Right lobe of liver (tissue), 4 donors: ENCODE data around the gene LILRA5.

Experiments used
- CTCF ChIP-seq, 4 donors: fragments of 200-600 bp in 3 of 4; fragments of 450-650 bp in 1 of 4; IDR thresholded peaks; one replicate each; pipeline versions ENCODE4 v1.5.1 to v1.8.0; 2016 to 2022; ENCODE audit warnings: antibody characterized with exemption in 4 of 4, mild to moderate bottlenecking in 2 of 4
- POLR2A ChIP-seq: fragments of 450-650 bp; IDR thresholded peaks from one replicate; pipeline ENCODE4 v1.6.1; 2017; ENCODE audit warnings: antibody characterized with exemption, mild to moderate bottlenecking
- donor health status: DM: no; HTN: no; CAD: no.
- donor health status: DM: no; HTN: no; CAD: no.
- donor health status: DM: no; HTN: yes; CAD: no.

GRCh38 chr19:54319892-54320670, 7.1 kb upstream of the LILRA5 start:
- TF ChIP-seq CTCF (IDR thresholded peaks at IDR 0.05) (no peak), POLR2A (no peak)
